ENCODE data around the gene ZNF324. TPM values are rescaled to one million over a fixed set of nuclear protein-coding genes. Genes with fewer than 3 reads are reported as not detected.
"Not testable (repeated sequence)": the region's sequence is repeated elsewhere in the genome, so short reads cannot be mapped to it uniquely, and the experiment has no call there.

Gene ZNF324
- total RNA-seq, 6 donors from 2014 or later = 10.8 to 39.8 (median 18.0) TPM

- Histone ChIP-seq H3K9me3 (peaks cover 20 to 45% (median 36%) of the 10 kb centered on the region in 4 donors), H3K4me3 (peak within 1 kb of the TSS; percentile 59 to 85 (median 72)), H3K27me3 (no peaks in the 10 kb centered on the region), H3K36me3 (peaks cover 8 to 29% (median 25%) of the 10 kb centered on the region in 4 donors), H3K4me1 (peaks cover 12 to 20% (median 16%) of the 10 kb centered on the region in 4 donors), H3K27ac (peak within 1 kb of the TSS; percentile 76 to 85 (median 82))
- TF ChIP-seq CTCF (IDR thresholded peaks at IDR 0.05) (peak in 2 of 6 experiments; percentile 4 to 5), POLR2AphosphoS5 (IDR thresholded peaks at IDR 0.05) (peak; percentile 75 to 95), POLR2A (IDR thresholded peaks at IDR 0.05) (peak in 1 of 4 donors; percentile 60), EP300 (IDR thresholded peaks at IDR 0.05) (peak in 1 of 4 donors; percentile 51)
- ATAC-seq (ENCODE audit: low FRiP score in 2 of 2) (peak; percentile 97 to 98), DNase-seq (peak; percentile 95 to 99)
- WGBS, 2 donors = 8 to 11% methylated on average over 16 to 54 of the region's 59 CpGs
Measured at GRCh38 chr19:58439576-58440554, 27.0 kb upstream of the ZNF324 start, which contains the start of gene ZNF132. TSS of gene ZNF132 (minus strand) at chr19:58440153. CDS start at chr19:58439821, 332 bp downstream.

- Histone ChIP-seq H3K4me1 (peaks cover 12 to 20% (median 16%) of the 10 kb centered on the region in 4 donors), H3K36me3 (peaks cover 5 to 22% (median 18%) of the 10 kb centered on the region in 4 donors), H3K27ac (peak overlapping the region; percentile 76 to 85 (median 82)), H3K27me3 (no peaks in the 10 kb centered on the region), H3K9me3 (peaks cover 13 to 38% (median 29%) of the 10 kb centered on the region in 4 donors), H3K4me3 (peak overlapping the region; percentile 59 to 85 (median 72))
- peak in 1 of 2 donors; percentile 82 for DNase-seq
- ATAC-seq (ENCODE audit: low FRiP score in 2 of 2) = no peak
- TF ChIP-seq POLR2A (IDR thresholded peaks at IDR 0.05) (peak in 1 of 4 donors; percentile 18), POLR2AphosphoS5 (IDR thresholded peaks at IDR 0.05) (no peak)
- 18 to 42% methylated on average over 3 to 29 of the region's 31 CpGs for WGBS, 2 donors
Measured at GRCh38 chr19:58440556-58440955, 26.3 kb upstream of the ZNF324 start.

- not testable (repeated sequence) for H3K36me3 ChIP-seq; ATAC-seq (ENCODE audit: low FRiP score in 2 of 2); H3K27me3 ChIP-seq; DNase-seq; H3K4me3 ChIP-seq; H3K27ac ChIP-seq
- whole genome bisulfite sequencing, 2 donors = 86 to 89% methylated on average over 7 of the region's 7 CpGs
- peaks cover 12 to 20% (median 16%) of the 10 kb centered on the region in 4 donors for H3K4me1 ChIP-seq
- H3K9me3 ChIP-seq = peaks cover 0 to 15% (median 8%) of the 10 kb centered on the region in 4 donors
Measured at GRCh38 chr19:58442986-58443385, 23.9 kb upstream of the ZNF324 start.

- not testable (repeated sequence) for H3K27ac ChIP-seq; H3K9me3 ChIP-seq; ATAC-seq (ENCODE audit: low FRiP score in 2 of 2); H3K27me3 ChIP-seq; H3K4me3 ChIP-seq; H3K36me3 ChIP-seq; DNase-seq
- peaks cover 6 to 12% (median 7%) of the 10 kb centered on the region in 4 donors for H3K4me1 ChIP-seq
- WGBS, 2 donors = 74 to 76% methylated on average over 3 of the region's 3 CpGs
Measured at GRCh38 chr19:58448860-58449259, 18.0 kb upstream of the ZNF324 start.

- not testable (repeated sequence) for ATAC-seq (ENCODE audit: low FRiP score in 2 of 2); H3K27me3 ChIP-seq; H3K27ac ChIP-seq; H3K9me3 ChIP-seq; DNase-seq; H3K4me3 ChIP-seq
- Histone ChIP-seq H3K4me1 (peaks cover 6 to 12% (median 7%) of the 10 kb centered on the region in 4 donors), H3K36me3 (peaks cover 3 to 13% (median 6%) of the 10 kb centered on the region in 4 donors)
- 56 to 67% methylated on average over 5 of the region's 5 CpGs for WGBS, 2 donors
Measured at GRCh38 chr19:58449980-58450379, 16.9 kb upstream of the ZNF324 start.

- 8 to 9% methylated on average over 7 to 11 of the region's 11 CpGs for WGBS, 2 donors
- Histone ChIP-seq H3K27ac (peak overlapping the region in 2 of 4 donors; percentile 60 to 73), H3K4me3 (peak overlapping the region; percentile 64 to 99 (median 98)), H3K36me3 (peaks cover 4 to 18% (median 10%) of the 10 kb centered on the region in 4 donors), H3K9me3 (peaks cover 0 to 8% (median 3%) of the 10 kb centered on the region in 4 donors), H3K27me3 (no peaks in the 10 kb centered on the region), H3K4me1 (peaks cover 6 to 12% (median 7%) of the 10 kb centered on the region in 4 donors)
- no peak for DNase-seq
- TF ChIP-seq POLR2AphosphoS5 (IDR thresholded peaks at IDR 0.05) (no peak), POLR2A (IDR thresholded peaks at IDR 0.05) (no peak), CTCF (IDR thresholded peaks at IDR 0.05) (no peak), EP300 (IDR thresholded peaks at IDR 0.05) (no peak)
- ATAC-seq (ENCODE audit: low FRiP score in 2 of 2) = peak in 1 of 2 donors; percentile 24
Measured at GRCh38 chr19:58450856-58451357, 16.0 kb upstream of the ZNF324 start.

All from upper lobe of left lung (tissue), 6 donors.